ENCODE results near the gene ZNF789. TPM values are rescaled to one million over a fixed set of nuclear protein-coding genes. Genes with fewer than 3 reads are reported as not detected.
"Not testable (repeated sequence)": the region's sequence is repeated elsewhere in the genome, so short reads cannot be mapped to it uniquely, and the experiment has no call there.

ZNF789 gene
- total and polyA plus RNA-seq, 9 of the 15 experiments (the other 6 are each of a cell fraction or from before 2014, with no cell fraction given), result 6.1 to 57.0 (median 24.8) TPM

DNA sequence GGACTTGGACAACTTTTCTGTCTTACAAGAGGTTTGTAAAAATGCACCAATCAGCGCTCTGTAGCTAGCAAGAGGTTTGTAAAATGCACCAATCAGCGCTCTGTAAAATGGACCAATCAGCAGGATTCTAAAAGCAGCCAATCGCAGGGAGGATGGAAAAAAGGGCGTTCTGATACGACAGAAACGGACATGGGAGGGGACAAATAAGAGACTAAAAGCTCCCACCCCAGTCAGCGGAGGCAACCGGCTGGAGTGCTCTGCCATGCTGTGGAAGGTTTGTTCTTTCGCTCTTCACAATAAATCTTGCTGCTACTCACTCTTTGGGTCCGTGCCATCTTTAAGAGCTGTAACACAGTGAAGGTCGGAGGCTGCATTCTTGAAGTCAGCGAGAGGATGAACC is 28.5 kb downstream of the ZNF789 start:
- H3K9me3 ChIP-seq (replicated peaks; ENCODE audit: control insufficient read depth, insufficient read depth, low read depth, low read length); H2AFZ ChIP-seq (ENCODE audit: low read depth, low read length); intact Hi-C loops (cut with micrococcal nuclease); in situ Hi-C loops (cut with MboI); CTCF ChIA-PET (ENCODE audit: low intra/inter-chr PET ratio); H3K27ac ChIP-seq (ENCODE audit: extremely low read depth, low read depth, low read length); H3K9ac ChIP-seq (ENCODE audit: insufficient read depth in 1 of 2, low read depth in 2 of 2, low read length in 2 of 2); FAIRE-seq; ATAC-seq; H3K27me3 ChIP-seq (ENCODE audit: control insufficient read depth in 2 of 2, insufficient read depth in 2 of 2, low read length in 2 of 2); H3K9me1 ChIP-seq (ENCODE audit: control insufficient read depth, insufficient read depth, low read length); TF ChIP-seq FOXM1 (CRISPR knock-in tag; IDR thresholded peaks at IDR 0.05; ENCODE audit: low read depth): not testable (repeated sequence)
- DNase-seq (ENCODE audit: extremely low read depth in 1 of 4, low spot score in 3 of 4), result peak in 1 of 4 experiments; percentile 41
- POLR2A ChIA-PET, result interaction anchor here (0.6 to 0.8 kb wide), 3 partner anchors 113 to 333 kb away, joined by 3 to 4 read pairs (median 3); no protein-coding TSS in a partner anchor
- TF ChIP-seq ADNP (tag; IDR thresholded peaks at IDR 0.05) (0 out of 2 replicates have a peak, but pooled peaks have one; percentile 12), CC2D1A (IDR thresholded peaks at IDR 0.05) (peak; percentile 84), NFYB (IDR thresholded peaks at IDR 0.05; ENCODE audit: extremely low read depth, insufficient read length) (peak; percentile 42), C11orf30 (IDR thresholded peaks at IDR 0.05; ENCODE audit: low read depth) (peak; percentile 57), ZNF316 (IDR thresholded peaks at IDR 0.05) (peak; percentile 91), FOXM1 (IDR thresholded peaks at IDR 0.05; ENCODE audit: low read depth) (0 out of 2 replicates have a peak, but pooled peaks have one; percentile 25), FOS (IDR thresholded peaks at IDR 0.05; ENCODE audit: extremely low read depth, insufficient read length) (peak; percentile 9), ASH1L (IDR thresholded peaks at IDR 0.05; ENCODE audit: borderline replicate concordance, low read depth, partially characterized antibody) (peak; percentile 65), MAFF (IDR thresholded peaks at IDR 0.05; ENCODE audit: low read length) (peak; percentile 20; the same call in 1 of the 2 replicates), MBD2 (IDR thresholded peaks at IDR 0.05; ENCODE audit: borderline replicate concordance, low read depth) (peak; percentile 25; the same call in 1 of the 2 replicates), RBM25 (IDR thresholded peaks at IDR 0.05; ENCODE audit: low read depth, low read length, severe bottlenecking) (peak; percentile 23)
- TF ChIP-seq, protein P1, sequence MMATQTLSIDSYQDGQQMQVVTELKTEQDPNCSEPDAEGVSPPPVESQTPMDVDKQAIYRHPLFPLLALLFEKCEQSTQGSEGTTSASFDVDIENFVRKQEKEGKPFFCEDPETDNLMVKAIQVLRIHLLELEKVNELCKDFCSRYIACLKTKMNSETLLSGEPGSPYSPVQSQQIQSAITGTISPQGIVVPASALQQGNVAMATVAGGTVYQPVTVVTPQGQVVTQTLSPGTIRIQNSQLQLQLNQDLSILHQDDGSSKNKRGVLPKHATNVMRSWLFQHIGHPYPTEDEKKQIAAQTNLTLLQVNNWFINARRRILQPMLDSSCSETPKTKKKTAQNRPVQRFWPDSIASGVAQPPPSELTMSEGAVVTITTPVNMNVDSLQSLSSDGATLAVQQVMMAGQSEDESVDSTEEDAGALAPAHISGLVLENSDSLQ (IDR thresholded peaks at IDR 0.05), result 0 out of 2 replicates have a peak, but pooled peaks have one; percentile 22
- Histone ChIP-seq H3K4me1 (replicated peaks in 1 of 2; ENCODE audit: control insufficient read depth in 2 of 2, insufficient read depth in 2 of 2, low read length in 2 of 2) (peaks cover 5 to 29% of the 10 kb centered on the region in 2 experiments; a peak in 3 of 5 replicates), H3K4me2 (ENCODE audit: insufficient read depth, low read length) (peak overlapping the region; percentile 93; the same call in 1 of the 2 replicates), H3K79me2 (ENCODE audit: control insufficient read depth, insufficient read depth, low read length) (peaks cover 55% of the 10 kb centered on the region), H3K4me3 (peak overlapping the region; percentile 97; the same call in 1 of the 2 replicates), H4K20me1 (replicated peaks; ENCODE audit: control insufficient read depth, insufficient read depth, low read length) (peaks cover 20% of the 10 kb centered on the region), H3K36me3 (ENCODE audit: control insufficient read depth, insufficient read depth, low read length) (peaks cover 26% of the 10 kb centered on the region)
- WGBS (ENCODE audit: insufficient coverage, low coverage, missing lambda C conversion rate), result 90% methylated on average over 12 of the region's 12 CpGs
- BruUV-seq (replicated peaks), result TSS peak; percentile 44

Measured in K562 (cell line).